Loucy (cell line): ENCODE data around the gene MOCS3.

Source experiments
- EZH2phosphoT487 ChIP-seq: fragments of 200-600 bp; IDR thresholded peaks from 2 replicates; pipeline ENCODE4 v1.6.1; 2018; ENCODE audit warnings: antibody characterized with exemption, mild to moderate bottlenecking, moderate library complexity, borderline replicate concordance
- TF ChIP-seq, protein P1 (sequence below): fragments of 200-600 bp; sonication (generic); conservative IDR thresholded peaks from 2 replicates; pipeline ENCODE4 v1.5.1; 2014; ENCODE audit warnings: mild to moderate bottlenecking, antibody characterized with exemption, low read length

DNA sequence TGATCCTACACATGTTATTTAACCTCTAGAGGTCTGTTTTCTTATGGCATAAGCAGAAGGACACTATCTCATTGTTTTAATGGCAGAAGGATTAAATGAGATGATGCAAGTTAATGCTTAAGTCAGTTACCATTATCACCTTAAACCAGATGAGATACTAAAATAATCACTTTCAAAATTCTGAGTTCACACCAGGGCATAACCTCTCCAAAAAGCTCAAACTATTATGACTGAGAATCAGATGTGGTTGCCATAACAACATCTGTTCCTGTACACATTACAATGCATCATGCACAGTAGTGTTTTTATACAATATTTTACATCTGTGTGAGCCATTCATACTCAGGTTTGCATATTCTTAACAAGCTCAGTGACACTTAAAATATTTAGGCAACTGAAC is 37.6 kb upstream of the MOCS3 start:
- TF ChIP-seq, protein P1, sequence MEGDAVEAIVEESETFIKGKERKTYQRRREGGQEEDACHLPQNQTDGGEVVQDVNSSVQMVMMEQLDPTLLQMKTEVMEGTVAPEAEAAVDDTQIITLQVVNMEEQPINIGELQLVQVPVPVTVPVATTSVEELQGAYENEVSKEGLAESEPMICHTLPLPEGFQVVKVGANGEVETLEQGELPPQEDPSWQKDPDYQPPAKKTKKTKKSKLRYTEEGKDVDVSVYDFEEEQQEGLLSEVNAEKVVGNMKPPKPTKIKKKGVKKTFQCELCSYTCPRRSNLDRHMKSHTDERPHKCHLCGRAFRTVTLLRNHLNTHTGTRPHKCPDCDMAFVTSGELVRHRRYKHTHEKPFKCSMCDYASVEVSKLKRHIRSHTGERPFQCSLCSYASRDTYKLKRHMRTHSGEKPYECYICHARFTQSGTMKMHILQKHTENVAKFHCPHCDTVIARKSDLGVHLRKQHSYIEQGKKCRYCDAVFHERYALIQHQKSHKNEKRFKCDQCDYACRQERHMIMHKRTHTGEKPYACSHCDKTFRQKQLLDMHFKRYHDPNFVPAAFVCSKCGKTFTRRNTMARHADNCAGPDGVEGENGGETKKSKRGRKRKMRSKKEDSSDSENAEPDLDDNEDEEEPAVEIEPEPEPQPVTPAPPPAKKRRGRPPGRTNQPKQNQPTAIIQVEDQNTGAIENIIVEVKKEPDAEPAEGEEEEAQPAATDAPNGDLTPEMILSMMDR, result no peak
- no peak for TF ChIP-seq EZH2phosphoT487
